Adipocyte (in vitro differentiated cells): ENCODE data around the gene C3orf70.

Source experiments
- DNase-seq: peaks from one replicate; pipeline ENCODE4 v3.0.0-alpha.2; 2015; ENCODE audit warnings: low read depth
- H3K27me3 ChIP-seq: replicated peaks from 2 replicates; pipeline ENCODE4 v1.7.0; 2013; ENCODE audit warnings: mild to moderate bottlenecking, low read length, moderate library complexity; ENCODE audit not compliant: control insufficient read depth, insufficient read depth
- H3K36me3 ChIP-seq: 2 replicates; pipeline ENCODE4 v1.7.0; 2013; ENCODE audit warnings: low read length, mild to moderate bottlenecking, moderate library complexity; ENCODE audit not compliant: control insufficient read depth, insufficient read depth, severe bottlenecking
- H3K4me1 ChIP-seq: 2 replicates; pipeline ENCODE4 v1.7.0; 2013; ENCODE audit warnings: mild to moderate bottlenecking, low read length, moderate library complexity; ENCODE audit not compliant: control insufficient read depth, insufficient read depth
- H3K4me3 ChIP-seq: 2 replicates; pipeline ENCODE4 v1.7.0; 2013; ENCODE audit warnings: mild to moderate bottlenecking, low read length, moderate library complexity
- H3K9ac ChIP-seq: 2 replicates; pipeline ENCODE4 v1.7.0; 2013; ENCODE audit warnings: mild to moderate bottlenecking, low read length, moderate library complexity
- H3K9me3 ChIP-seq: 2 replicates; pipeline ENCODE4 v1.7.0; 2013; ENCODE audit warnings: mild to moderate bottlenecking, low read length, moderate library complexity; ENCODE audit not compliant: control insufficient read depth

The C3orf70 gene

GRCh38 chr3:185046603-185047002, 106.3 kb downstream of the C3orf70 start:
- Histone ChIP-seq H3K27me3 (no peaks in the 10 kb centered on the region), H3K9me3 (no peaks in the 10 kb centered on the region), H3K36me3 (peaks cover 22% of the 10 kb centered on the region), H3K9ac (no peak overlapping the region), H3K4me1 (peaks cover 15% of the 10 kb centered on the region), H3K4me3 (no peak overlapping the region)
- no peak for DNase-seq

DNA sequence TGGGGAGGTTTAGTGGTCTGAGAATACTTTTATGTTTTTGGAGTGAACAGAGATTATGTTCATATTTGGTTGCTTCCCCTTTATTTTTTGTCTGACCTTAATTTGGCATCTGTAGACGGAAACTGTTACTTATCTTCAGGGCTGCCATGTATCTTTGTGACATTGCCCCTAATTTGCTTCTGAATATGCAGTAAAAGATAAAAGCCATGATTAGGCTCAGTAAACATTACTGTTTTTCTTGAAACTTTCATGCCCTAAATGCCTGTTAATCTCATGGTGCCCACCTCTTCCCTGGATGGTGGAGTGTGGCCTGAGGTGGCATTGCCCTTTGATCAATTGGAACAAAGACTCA, 106.7 kb downstream of the C3orf70 start:
- Histone ChIP-seq H3K27me3 (no peaks in the 10 kb centered on the region), H3K36me3 (peaks cover 20% of the 10 kb centered on the region), H3K9me3 (no peaks in the 10 kb centered on the region), H3K4me1 (peaks cover 15% of the 10 kb centered on the region), H3K9ac (peak overlapping the region; percentile 16), H3K4me3 (peak overlapping the region; percentile 14)
- DNase-seq = no peak

GRCh38 chr3:185042312-185043050, 110.4 kb downstream of the C3orf70 start:
- Histone ChIP-seq H3K27me3 (no peaks in the 10 kb centered on the region), H3K36me3 (no peaks in the 10 kb centered on the region), H3K9ac (no peak overlapping the region), H3K4me3 (no peak overlapping the region), H3K9me3 (peaks cover 4% of the 10 kb centered on the region), H3K4me1 (peaks cover 15% of the 10 kb centered on the region)
- no peak for DNase-seq

- H3K9me3 ChIP-seq = peaks cover 12% of the 10 kb centered on the region
- H3K27me3 ChIP-seq = no peaks in the 10 kb centered on the region
- H3K9ac ChIP-seq = no peak overlapping the region
- no peak overlapping the region for H3K4me3 ChIP-seq
- peaks cover 15% of the 10 kb centered on the region for H3K4me1 ChIP-seq
- H3K36me3 ChIP-seq = no peaks in the 10 kb centered on the region
- DNase-seq = no peak
These were observed 111.3 kb downstream of the C3orf70 start for GRCh38 chr3:185041540-185041939.

DNA sequence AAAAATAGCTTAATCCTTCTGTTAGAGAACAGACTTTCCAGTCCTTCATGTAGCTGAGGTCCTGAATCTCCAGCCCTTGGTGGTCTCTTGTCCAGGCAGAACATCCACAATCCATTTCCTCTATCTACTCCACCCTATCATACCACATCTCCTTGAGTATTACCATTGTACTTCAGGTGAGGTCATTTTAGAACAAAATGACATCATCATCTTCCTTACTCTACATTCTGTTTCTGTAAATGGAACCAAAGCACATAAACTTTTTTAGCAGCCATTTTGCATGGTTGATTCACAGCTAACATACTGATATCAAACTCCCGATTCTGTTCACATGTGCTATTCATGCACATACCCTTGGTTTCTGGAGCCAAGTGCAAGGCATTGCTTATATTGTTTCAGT, 112.4 kb downstream of the C3orf70 start:
- Histone ChIP-seq H3K9me3 (peaks cover 16% of the 10 kb centered on the region), H3K4me3 (no peak overlapping the region), H3K4me1 (peaks cover 6% of the 10 kb centered on the region), H3K36me3 (no peaks in the 10 kb centered on the region), H3K9ac (no peak overlapping the region), H3K27me3 (no peaks in the 10 kb centered on the region)
- DNase-seq = no peak

DNA sequence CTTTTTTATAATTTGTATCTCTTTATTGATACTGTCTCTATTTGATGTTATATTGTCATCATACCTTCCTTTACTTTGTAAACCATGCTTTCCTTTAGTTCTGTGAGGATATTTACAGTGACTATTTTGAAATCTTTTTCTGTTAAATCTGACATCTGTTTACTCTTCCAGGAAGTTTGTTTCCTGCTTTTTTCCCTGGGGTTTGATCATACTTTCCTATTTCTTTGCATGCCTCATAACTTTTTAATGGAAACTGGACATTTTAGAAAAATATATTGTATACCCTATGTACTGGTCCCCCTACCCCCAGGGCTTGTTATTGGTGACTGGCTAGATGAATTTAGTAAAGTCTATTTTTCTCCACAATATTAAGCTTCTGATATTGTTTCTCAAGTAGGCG, 115.1 kb downstream of the C3orf70 start:
- no peak for DNase-seq
- peaks cover 16% of the 10 kb centered on the region for H3K9me3 ChIP-seq
- no peaks in the 10 kb centered on the region for H3K4me1 ChIP-seq
- H3K36me3 ChIP-seq = peaks cover 5% of the 10 kb centered on the region
- H3K9ac ChIP-seq = no peak overlapping the region
- no peak overlapping the region for H3K4me3 ChIP-seq
- H3K27me3 ChIP-seq = no peaks in the 10 kb centered on the region

- no peaks in the 10 kb centered on the region for H3K4me1 ChIP-seq
- no peak overlapping the region for H3K4me3 ChIP-seq
- H3K27me3 ChIP-seq = no peaks in the 10 kb centered on the region
- no peak for DNase-seq
- H3K36me3 ChIP-seq = peaks cover 5% of the 10 kb centered on the region
- H3K9ac ChIP-seq = no peak overlapping the region
- no peaks in the 10 kb centered on the region for H3K9me3 ChIP-seq
These were observed 121.9 kb downstream of the C3orf70 start for GRCh38 chr3:185030951-185031350.

DNA sequence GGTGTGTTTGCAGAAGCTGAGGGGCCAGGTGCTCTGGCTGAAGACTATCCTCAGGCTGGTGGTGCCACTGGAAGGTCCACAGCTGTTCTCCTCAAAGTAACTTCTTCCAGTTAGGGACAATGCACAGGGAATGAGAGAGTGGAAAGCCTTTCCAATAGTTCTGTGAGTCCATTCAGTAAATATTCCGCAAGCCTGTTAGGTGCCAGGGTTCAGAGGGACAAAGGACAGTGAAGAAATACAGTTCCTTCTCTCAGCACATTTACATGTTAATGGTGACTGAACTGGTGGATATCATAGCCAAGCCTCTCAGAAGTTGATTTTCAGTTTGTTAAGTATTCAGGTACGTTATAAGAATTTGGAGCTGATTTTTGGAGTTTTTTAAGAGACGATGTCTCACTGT, 122.5 kb downstream of the C3orf70 start:
- H3K4me1 ChIP-seq = no peaks in the 10 kb centered on the region
- no peaks in the 10 kb centered on the region for H3K27me3 ChIP-seq
- no peak overlapping the region for H3K4me3 ChIP-seq
- H3K9me3 ChIP-seq = no peaks in the 10 kb centered on the region
- peaks cover 5% of the 10 kb centered on the region for H3K36me3 ChIP-seq
- DNase-seq = no peak
- H3K9ac ChIP-seq = no peak overlapping the region

GRCh38 chr3:185029086-185029485, 123.8 kb downstream of the C3orf70 start:
- no peak for DNase-seq
- H3K9me3 ChIP-seq = no peaks in the 10 kb centered on the region
- H3K36me3 ChIP-seq = peaks cover 5% of the 10 kb centered on the region

GRCh38 chr3:185028121-185028520, 124.7 kb downstream of the C3orf70 start:
- Histone ChIP-seq H3K4me1 (no peaks in the 10 kb centered on the region), H3K27me3 (no peaks in the 10 kb centered on the region), H3K9me3 (no peaks in the 10 kb centered on the region), H3K9ac (no peak overlapping the region), H3K36me3 (peaks cover 1% of the 10 kb centered on the region), H3K4me3 (no peak overlapping the region)
- no peak for DNase-seq

More at GRCh38 chr3:185029086-185029485, 123.8 kb downstream of the C3orf70 start:
- H3K9ac ChIP-seq = no peak overlapping the region
- H3K4me3 ChIP-seq = no peak overlapping the region
- H3K4me1 ChIP-seq = no peaks in the 10 kb centered on the region
- H3K27me3 ChIP-seq = no peaks in the 10 kb centered on the region
